H1 (cell line): Measurements from ENCODE around the gene SPDYA. TPM values are rescaled to one million over a fixed set of nuclear protein-coding genes. Genes with fewer than 3 reads are reported as not detected.

Experiments used
- CTCF ChIA-PET: fragments of 300-600 bp; sonication (Branson Sonifier 250); formaldehyde crosslinking; loops from one replicate; lab custom pipeline; 2021; ENCODE audit not compliant: partially characterized antibody; lab: Charles Lee
- POLR2A ChIA-PET: fragments of 300-600 bp; sonication (Branson Sonifier 250); formaldehyde crosslinking; loops from one replicate; lab custom pipeline; 2021; ENCODE audit warnings: inconsistent platforms; ENCODE audit not compliant: partially characterized antibody; lab: Charles Lee
- DNase-seq, 2 experiments: peaks; one replicate each; pipeline versions ENCODE4 v3.0.0 to v3.0.0-alpha.2; 2010 to 2022; ENCODE audit warnings: low spot score in 2 of 2, low read depth in 1 of 2, mixed read lengths in 1 of 2
- FAIRE-seq: peaks from 2 replicates; lab custom pipeline; 2011; peaks lifted over from hg19 to GRCh38; lab: Jason Lieb, UNC
- H2AFZ ChIP-seq: 2 replicates; pipeline ENCODE4 v1.8.1; 2012; ENCODE audit warnings: low read length, inconsistent platforms
- H2AK5ac ChIP-seq: 2 replicates; pipeline ENCODE4 v1.6.1; 2013; ENCODE audit warnings: low read depth, low read length
- H2BK120ac ChIP-seq: replicated peaks from 2 replicates; pipeline ENCODE3; 2013; ENCODE audit warnings: low read depth, low read length, inconsistent platforms
- H2BK12ac ChIP-seq: 2 replicates; pipeline ENCODE4 v1.6.1; 2013; ENCODE audit warnings: low read depth, low read length
- H2BK15ac ChIP-seq: 2 replicates; pipeline ENCODE4 v1.6.1; 2013; ENCODE audit warnings: low read length
- H2BK20ac ChIP-seq: 2 replicates; pipeline ENCODE4 v1.6.1; 2013; ENCODE audit warnings: low read length
- H2BK5ac ChIP-seq: 2 replicates; pipeline ENCODE4 v1.6.1; 2013; ENCODE audit warnings: low read depth, low read length
- H3K14ac ChIP-seq: 2 replicates; pipeline ENCODE4 v1.6.1; 2013; ENCODE audit warnings: inconsistent platforms; ENCODE audit not compliant: insufficient read length
- H3K18ac ChIP-seq: 2 replicates; pipeline ENCODE4 v1.6.1; 2013; ENCODE audit warnings: low read length; ENCODE audit errors: extremely low read depth
- H3K23ac ChIP-seq: 2 replicates; pipeline ENCODE4 v1.6.1; 2013; ENCODE audit warnings: inconsistent platforms; ENCODE audit not compliant: insufficient read length
- H3K23me2 ChIP-seq: 2 replicates; pipeline ENCODE4 v1.6.1; 2013; ENCODE audit warnings: low read depth, low read length
- H3K27ac ChIP-seq: 2 replicates; pipeline ENCODE4 v1.6.1; 2011; ENCODE audit warnings: low read depth, low read length, inconsistent platforms
- H3K27me3 ChIP-seq, 4 experiments: replicated peaks in 1 of 4; 1 replicate in 1 of 4; 2 replicates in 3 of 4; pipeline versions ENCODE4 v1.6.1 to v1.8.1; 2011 to 2013; ENCODE audit warnings: low read length in 3 of 4, mild to moderate bottlenecking in 3 of 4, inconsistent platforms in 2 of 4, mixed read lengths in 2 of 4, moderate library complexity in 1 of 4; ENCODE audit not compliant: control insufficient read depth in 3 of 4, insufficient read depth in 3 of 4; ENCODE audit errors: extremely low read depth in 1 of 4
- H3K36me3 ChIP-seq, 4 experiments: 2 replicates each; pipeline versions ENCODE4 v1.6.1 to v1.8.1; 2011 to 2013; ENCODE audit warnings: mild to moderate bottlenecking in 4 of 4, low read length in 3 of 4, moderate library complexity in 2 of 4, control low read depth in 1 of 4, inconsistent platforms in 1 of 4; ENCODE audit not compliant: insufficient read depth in 4 of 4, control insufficient read depth in 2 of 4
- H3K4ac ChIP-seq: replicated peaks from 2 replicates; pipeline ENCODE3; 2013; ENCODE audit warnings: low read length, low read depth, mixed read lengths, inconsistent platforms; ENCODE audit not compliant: insufficient read length
- H3K4me1 ChIP-seq, 4 experiments: replicated peaks in 1 of 4; 1 replicate in 1 of 4; 2 replicates in 3 of 4; pipeline versions ENCODE4 v1.6.1 to v1.8.1; 2011 to 2013; ENCODE audit warnings: low read length in 3 of 4, inconsistent platforms in 2 of 4, mixed read lengths in 1 of 4; ENCODE audit not compliant: insufficient read depth in 4 of 4, control insufficient read depth in 3 of 4
- H3K4me2 ChIP-seq, 2 experiments: 2 replicates each; pipeline versions ENCODE4 v1.6.1 to v1.8.1; 2011 to 2013; ENCODE audit warnings: low read depth in 2 of 2, low read length in 2 of 2, control low read depth in 1 of 2, inconsistent platforms in 1 of 2, mild to moderate bottlenecking in 1 of 2; ENCODE audit not compliant: insufficient read depth in 1 of 2
- H3K4me3 ChIP-seq, 4 experiments: fragments of 200-600, 300-600 bp in 1 of 4; sonication (generic), shearing (Covaris generic), sonication (Bioruptor Twin) in 1 of 4; 2 replicates each; pipeline versions ENCODE4 v1.5.1 to v1.8.1; 2011 to 2016; ENCODE audit warnings: low read length in 4 of 4, low read depth in 3 of 4, control low read depth in 2 of 4, inconsistent platforms in 2 of 4, mild to moderate bottlenecking in 2 of 4, mixed read lengths in 1 of 4, moderate library complexity in 1 of 4; ENCODE audit not compliant: insufficient read depth in 2 of 4; ENCODE audit errors: extremely low read depth in 1 of 4
- H3K56ac ChIP-seq: replicated peaks from 2 replicates; pipeline ENCODE3; 2013; ENCODE audit warnings: low read depth, mild to moderate bottlenecking, mixed read lengths, low read length, inconsistent platforms; ENCODE audit not compliant: insufficient read length
- H3K79me1 ChIP-seq: 2 replicates; pipeline ENCODE4 v1.6.1; 2013; ENCODE audit warnings: low read depth, low read length, control low read depth
- H3K79me2 ChIP-seq, 2 experiments: 2 replicates each; pipeline versions ENCODE4 v1.6.1 to v1.8.1; 2012 to 2013; ENCODE audit warnings: low read length in 2 of 2, mild to moderate bottlenecking in 2 of 2, inconsistent platforms in 1 of 2; ENCODE audit not compliant: insufficient read depth in 2 of 2, control insufficient read depth in 1 of 2
- H3K9ac ChIP-seq, 4 experiments: replicated peaks in 1 of 4; 1 replicate in 1 of 4; 2 replicates in 3 of 4; pipeline versions ENCODE4 v1.6.1 to v1.8.1; 2011 to 2013; ENCODE audit warnings: low read depth in 3 of 4, low read length in 3 of 4, control low read depth in 2 of 4, mild to moderate bottlenecking in 2 of 4, moderate library complexity in 2 of 4, inconsistent platforms in 1 of 4; ENCODE audit errors: extremely low read depth in 1 of 4
- H3K9me3 ChIP-seq, 2 experiments: 2 replicates each; pipeline versions ENCODE4 v1.6.1 to v1.8.1; 2012 to 2013; ENCODE audit warnings: mild to moderate bottlenecking in 2 of 2, moderate library complexity in 2 of 2, control low read depth in 1 of 2, inconsistent platforms in 1 of 2, low read depth in 1 of 2, low read length in 1 of 2, mixed read lengths in 1 of 2; ENCODE audit not compliant: insufficient read depth in 2 of 2
- H4K20me1 ChIP-seq, 2 experiments: replicated peaks in 1 of 2; 2 replicates each; pipeline versions ENCODE3 to v1.8.1; 2011 to 2013; ENCODE audit warnings: inconsistent platforms in 2 of 2, low read length in 2 of 2, mild to moderate bottlenecking in 1 of 2; ENCODE audit not compliant: insufficient read depth in 2 of 2, control insufficient read depth in 1 of 2
- H4K5ac ChIP-seq: 2 replicates; pipeline ENCODE4 v1.6.1; 2013; ENCODE audit warnings: low read length, low read depth, mixed read lengths, inconsistent platforms; ENCODE audit not compliant: insufficient read length
- H4K8ac ChIP-seq: 2 replicates; pipeline ENCODE4 v1.8.0; 2013; ENCODE audit warnings: mild to moderate bottlenecking, moderate library complexity, low read length, inconsistent platforms; ENCODE audit not compliant: insufficient read depth; ENCODE audit errors: extremely low read depth
- H4K91ac ChIP-seq: replicated peaks from 2 replicates; pipeline ENCODE3; 2013; ENCODE audit warnings: low read length, mixed read lengths, inconsistent platforms; ENCODE audit not compliant: insufficient read length
- CHD2 ChIP-seq: IDR thresholded peaks from 2 replicates; pipeline ENCODE4 v1.6.1; 2012; ENCODE audit warnings: low read length, improper control_type of control experiment
- CTBP2 ChIP-seq: IDR thresholded peaks from 2 replicates; pipeline ENCODE4 v1.7.0; 2011; ENCODE audit warnings: borderline replicate concordance, mild to moderate bottlenecking, moderate library complexity, mixed read lengths, low read length; ENCODE audit not compliant: insufficient read depth, insufficient read length
- HDAC2 ChIP-seq, 2 experiments: fragments of 300-600 bp in 1 of 2; sonication (generic) in 1 of 2; IDR thresholded peaks; 2 replicates each; pipeline ENCODE4 v1.6.1; 2011 to 2012; ENCODE audit warnings: low read depth in 2 of 2, low read length in 2 of 2, mild to moderate bottlenecking in 2 of 2, moderate library complexity in 2 of 2, borderline replicate concordance in 1 of 2, inconsistent platforms in 1 of 2
- HDAC6 ChIP-seq: IDR thresholded peaks from one replicate; pipeline ENCODE4 v1.7.1; 2012; ENCODE audit warnings: low read depth, mild to moderate bottlenecking, inconsistent platforms, low read length, moderate library complexity
- KDM4A ChIP-seq: IDR thresholded peaks from one replicate; pipeline ENCODE4 v1.7.1; 2012; ENCODE audit warnings: low read depth, mild to moderate bottlenecking, moderate library complexity, low read length, inconsistent platforms; ENCODE audit not compliant: severe bottlenecking
- NANOG ChIP-seq: IDR thresholded peaks from 2 replicates; pipeline ENCODE4 v1.6.1; 2011; ENCODE audit warnings: low read length, low read depth, mild to moderate bottlenecking, inconsistent platforms; ENCODE audit not compliant: insufficient read depth, poor library complexity, severe bottlenecking
- NRF1 ChIP-seq: IDR thresholded peaks from 2 replicates; pipeline ENCODE4 v1.6.1; 2011; ENCODE audit warnings: mild to moderate bottlenecking, low read depth, low read length, improper control_type of control experiment
- SAP30 ChIP-seq: fragments of 300-600 bp; sonication (generic); IDR thresholded peaks from 2 replicates; pipeline ENCODE4 v1.7.1; 2012; ENCODE audit warnings: low read length, moderate library complexity, mild to moderate bottlenecking, inconsistent platforms; ENCODE audit not compliant: insufficient read depth, insufficient replicate concordance
- SIN3A ChIP-seq, 2 experiments: IDR thresholded peaks in 1 of 2; conservative IDR thresholded peaks in 1 of 2; 2 replicates each; pipeline ENCODE4 v1.6.1; 2011 to 2012; ENCODE audit warnings: low read length in 2 of 2, improper control_type of control experiment in 1 of 2, low read depth in 1 of 2, mild to moderate bottlenecking in 1 of 2
- SP1 ChIP-seq: IDR thresholded peaks from 2 replicates; pipeline ENCODE4 v1.6.1; 2011; ENCODE audit warnings: low read depth, low read length
- SP4 ChIP-seq: IDR thresholded peaks from 2 replicates; pipeline ENCODE4 v1.6.1; 2012; ENCODE audit warnings: low read length, inconsistent platforms
- TEAD4 ChIP-seq: IDR thresholded peaks from 2 replicates; pipeline ENCODE4 v1.6.1; 2012; ENCODE audit warnings: low read depth, low read length, inconsistent platforms, mixed read lengths
- WGBS, 2 experiments: shearing (Covaris generic) in 1 of 2; methylation state at CpG; one replicate each; pipeline versions ENCODE4 v1.1.6 to v1.1.7; 2013 to 2015; ENCODE audit warnings: low lambda C conversion rate in 2 of 2, mixed read lengths in 2 of 2, inconsistent platforms in 1 of 2, low coverage in 1 of 2, missing lambda C conversion rate in 1 of 2; ENCODE audit not compliant: insufficient replicate concordance in 2 of 2, insufficient coverage in 1 of 2, insufficient read length in 1 of 2; ENCODE audit errors: extremely low coverage in 1 of 2, missing lambda C conversion rate in 1 of 2; 5-methylcytosine and 5-hydroxymethylcytosine counted together
- polyA plus RNA-seq, 7 experiments: library from polyadenylated mRNA; depleted of rRNA in 3 of 7; stranded (reverse) in 5 of 7; unstranded in 2 of 7; fragments of >200 nt in 5 of 7; fragments of 200-250 nt in 2 of 7; gene quantifications; 1 replicate in 5 of 7; 2 replicates in 1 of 7; 4 replicates in 1 of 7; pipeline versions ENCODE4 v1.2.1 to v1.2.3, GENCODE V29; 2011 to 2013; ENCODE audit warnings: missing spikeins in 2 of 7, mixed read lengths in 2 of 7
- total RNA-seq: library from RNA; stranded (reverse); fragmentation: NEBNext Ultra II Directional; extraction: Animal tissue kit (Norgen Biotek cat#: 25700); gene quantifications from 2 replicates; pipeline ENCODE4 v1.2.1, GENCODE V29; 2021
- TF ChIP-seq, protein P1 (sequence below): IDR thresholded peaks from 2 replicates; pipeline ENCODE4 v1.6.1; 2012; ENCODE audit warnings: inconsistent platforms

SPDYA gene
- total and polyA plus RNA-seq, 2 of the 8 experiments (the other 6 are each of a cell fraction or from before 2014, with no cell fraction given): 0.12 to 0.35 TPM

DNA sequence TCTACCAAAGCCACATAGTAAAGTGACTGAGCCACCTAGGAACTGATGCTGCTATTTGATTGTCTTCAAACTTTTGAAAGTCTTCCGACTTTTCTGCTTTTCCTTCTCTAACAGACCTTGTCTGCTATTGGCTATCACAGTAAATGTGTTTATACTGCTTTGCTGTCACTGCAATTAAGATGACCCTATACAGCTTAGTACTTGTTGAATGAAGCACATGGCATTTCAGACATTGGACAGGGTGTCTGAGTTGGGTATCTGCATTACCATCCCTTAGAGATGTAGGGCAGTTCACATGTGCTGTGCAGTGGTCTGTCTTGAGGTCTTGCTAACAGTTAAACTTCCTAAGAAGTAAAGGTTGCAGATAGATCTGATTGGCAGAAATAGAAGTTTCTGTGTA is 87.4 kb downstream of the SPDYA start:
- Histone ChIP-seq H2BK20ac (no peak overlapping the region), H4K5ac (no peak overlapping the region), H3K9ac (no peak overlapping the region), H2AFZ (no peak overlapping the region), H4K8ac (no peak overlapping the region), H3K4me2 (peak overlapping the region; percentile 21 to 73; a peak in 3 of 4 replicates), H3K4me3 (peak overlapping the region in 1 of 4 experiments; percentile 99; a peak in 2 of 8 replicates), H3K79me1 (peaks cover 2% of the 10 kb centered on the region; the same call in 1 of the 2 replicates), H3K4me1 (peaks cover 0 to 3% (median 3%) of the 10 kb centered on the region in 4 experiments; a peak in 4 of 7 replicates), H3K56ac (no peak overlapping the region), H4K20me1 (peaks cover 23 to 48% of the 10 kb centered on the region in 2 experiments), H3K27me3 (no peaks in the 10 kb centered on the region), H3K4ac (no peak overlapping the region), H3K9me3 (no peaks in the 10 kb centered on the region), H3K18ac (no peak overlapping the region), H3K36me3 (peaks cover 3 to 16% (median 9%) of the 10 kb centered on the region in 4 experiments), H2BK15ac (no peak overlapping the region), H2BK120ac (no peak overlapping the region), H4K91ac (no peak overlapping the region), H2BK12ac (no peak overlapping the region), H2BK5ac (no peak overlapping the region), H3K27ac (no peak overlapping the region), H3K14ac (no peak overlapping the region), H3K23ac (no peak overlapping the region), H3K79me2 (peaks cover 76 to 86% of the 10 kb centered on the region in 2 experiments), H2AK5ac (no peak overlapping the region), H3K23me2 (0 out of 2 replicates have a peak, but pooled peaks cover 2% of the 10 kb centered on the region)
- CTCF ChIA-PET: no interaction called here
- no peak for FAIRE-seq
- DNase-seq: no peak
- 84% methylated on average over 1 of the region's 1 CpG; no CpG with 5 or more reads in 1 of the 2 experiments for WGBS, 2 experiments
- POLR2A ChIA-PET: interaction anchor here (0.7 to 6.1 kb wide), 3 partner anchors 11 to 58 kb away, joined by 3 to 63 read pairs (median 56); partner anchors contain the start of gene TRMT61B
- TF ChIP-seq TEAD4 (no peak), CTBP2 (no peak), HDAC2 (IDR thresholded peaks at IDR 0.05; ENCODE audit: borderline replicate concordance in 1 of 2, low read depth in 2 of 2, low read length in 2 of 2) (no peak), NRF1 (no peak), NANOG (no peak), SP1 (no peak), SAP30 (no peak), KDM4A (no peak), HDAC6 (no peak), CHD2 (no peak), SIN3A (conservative IDR thresholded peaks at IDR 0.05 in 1 of 2, IDR thresholded peaks at IDR 0.05 in 1 of 2; ENCODE audit: low read depth in 1 of 2, low read length in 2 of 2) (no peak), SP4 (no peak)
- TF ChIP-seq, protein P1, sequence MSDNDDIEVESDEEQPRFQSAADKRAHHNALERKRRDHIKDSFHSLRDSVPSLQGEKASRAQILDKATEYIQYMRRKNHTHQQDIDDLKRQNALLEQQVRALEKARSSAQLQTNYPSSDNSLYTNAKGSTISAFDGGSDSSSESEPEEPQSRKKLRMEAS: no peak
